GM21737 (cell line): ENCODE measurements around the gene SH3RF3.

Experiments
- ATAC-seq: cut with Tn5 transposase; IDR thresholded peaks from one replicate; pipeline ENCODE4 v1.9.1; 2021; ENCODE audit warnings: mild to moderate bottlenecking, moderate library complexity; ENCODE audit not compliant: unreplicated experiment

Gene SH3RF3

GRCh38 chr2:109457366-109457765 lies 328.4 kb downstream of the SH3RF3 start:
- ATAC-seq: no peak

GRCh38 chr2:109457794-109458193 lies 328.8 kb downstream of the SH3RF3 start:
- ATAC-seq: no peak

GRCh38 chr2:109458512-109458911 lies 329.5 kb downstream of the SH3RF3 start:
- ATAC-seq: no peak

- ATAC-seq: no peak
These were observed 330.5 kb downstream of the SH3RF3 start for GRCh38 chr2:109459485-109459884.

- ATAC-seq: no peak
These were observed 331.7 kb downstream of the SH3RF3 start for GRCh38 chr2:109460553-109461324.

- no peak for ATAC-seq
These were observed 334.2 kb downstream of the SH3RF3 start for GRCh38 chr2:109463236-109463635.

- no peak for ATAC-seq
These were observed 334.9 kb downstream of the SH3RF3 start for GRCh38 chr2:109463891-109464290.

- ATAC-seq: no peak
These were observed 337.9 kb downstream of the SH3RF3 start for GRCh38 chr2:109466674-109467575.

- no peak for ATAC-seq
These were observed 338.7 kb downstream of the SH3RF3 start for GRCh38 chr2:109467701-109468100.

GRCh38 chr2:109468893-109469292 lies 339.9 kb downstream of the SH3RF3 start:
- no peak for ATAC-seq

- ATAC-seq: no peak
These were observed 342.7 kb downstream of the SH3RF3 start for GRCh38 chr2:109471658-109472057.

- ATAC-seq: no peak
These were observed 343.4 kb downstream of the SH3RF3 start for GRCh38 chr2:109472331-109472959.

GRCh38 chr2:109472974-109473373 lies 344.0 kb downstream of the SH3RF3 start:
- no peak for ATAC-seq

GRCh38 chr2:109473616-109474318 lies 344.8 kb downstream of the SH3RF3 start:
- ATAC-seq: no peak

GRCh38 chr2:109474319-109474825 lies 345.4 kb downstream of the SH3RF3 start:
- ATAC-seq: no peak

GRCh38 chr2:109475531-109476210 lies 346.7 kb downstream of the SH3RF3 start:
- no peak for ATAC-seq

GRCh38 chr2:109476641-109477441 lies 347.8 kb downstream of the SH3RF3 start:
- ATAC-seq: no peak

GRCh38 chr2:109478906-109479493 lies 350.0 kb downstream of the SH3RF3 start:
- ATAC-seq: no peak

GRCh38 chr2:109479804-109480203 lies 350.8 kb downstream of the SH3RF3 start:
- no peak for ATAC-seq
